ENCODE results near the gene CHRNE. TPM values are rescaled to one million over a fixed set of nuclear protein-coding genes. Genes with fewer than 3 reads are reported as not detected.

CHRNE gene
- total RNA-seq, 3 donors from 2014 or later: 0.24 to 1.3 TPM; not detected in 1

DNA sequence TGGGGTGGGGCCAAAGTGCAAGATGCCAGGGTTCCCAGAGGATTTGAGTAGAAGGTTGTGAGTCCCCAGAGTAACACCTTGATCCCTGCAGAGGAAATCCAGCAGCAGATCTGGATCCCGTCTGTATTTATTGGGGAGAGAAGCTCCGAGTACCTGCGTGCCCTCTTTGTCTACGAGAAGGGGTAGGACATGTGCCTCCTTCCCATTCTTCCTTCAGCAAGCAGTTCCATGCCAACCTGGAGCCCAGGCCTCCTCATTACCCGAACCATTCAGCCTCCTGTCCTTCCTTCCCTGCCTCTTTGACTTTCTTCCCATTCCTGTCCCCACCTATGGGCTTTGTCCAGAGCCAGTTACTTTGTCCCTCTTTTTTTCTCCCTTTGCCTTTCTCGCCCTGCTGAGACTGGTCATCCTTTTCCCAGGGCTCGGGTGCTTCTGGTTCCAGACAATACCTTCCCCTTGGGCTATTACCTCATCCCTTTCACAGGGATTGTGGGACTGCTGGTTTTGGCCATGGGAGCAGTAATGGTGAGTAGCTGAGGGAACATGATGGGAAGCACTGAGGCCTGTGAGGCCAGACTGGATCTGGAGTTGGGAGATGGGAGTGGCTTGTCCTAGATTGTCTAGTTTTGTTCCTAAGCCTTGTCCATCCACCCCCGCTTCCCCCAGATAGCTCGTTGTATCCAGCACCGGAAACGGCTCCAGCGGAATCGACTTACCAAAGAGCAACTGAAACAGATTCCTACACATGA lies 40.0 kb upstream of the CHRNE start:
- ATAC-seq: no peak
- H3K4me1 ChIP-seq (ENCODE audit: low read depth): peaks cover 46% of the 10 kb centered on the region
- H3K4me3 ChIP-seq: no peak overlapping the region
- TF ChIP-seq, protein P1, sequence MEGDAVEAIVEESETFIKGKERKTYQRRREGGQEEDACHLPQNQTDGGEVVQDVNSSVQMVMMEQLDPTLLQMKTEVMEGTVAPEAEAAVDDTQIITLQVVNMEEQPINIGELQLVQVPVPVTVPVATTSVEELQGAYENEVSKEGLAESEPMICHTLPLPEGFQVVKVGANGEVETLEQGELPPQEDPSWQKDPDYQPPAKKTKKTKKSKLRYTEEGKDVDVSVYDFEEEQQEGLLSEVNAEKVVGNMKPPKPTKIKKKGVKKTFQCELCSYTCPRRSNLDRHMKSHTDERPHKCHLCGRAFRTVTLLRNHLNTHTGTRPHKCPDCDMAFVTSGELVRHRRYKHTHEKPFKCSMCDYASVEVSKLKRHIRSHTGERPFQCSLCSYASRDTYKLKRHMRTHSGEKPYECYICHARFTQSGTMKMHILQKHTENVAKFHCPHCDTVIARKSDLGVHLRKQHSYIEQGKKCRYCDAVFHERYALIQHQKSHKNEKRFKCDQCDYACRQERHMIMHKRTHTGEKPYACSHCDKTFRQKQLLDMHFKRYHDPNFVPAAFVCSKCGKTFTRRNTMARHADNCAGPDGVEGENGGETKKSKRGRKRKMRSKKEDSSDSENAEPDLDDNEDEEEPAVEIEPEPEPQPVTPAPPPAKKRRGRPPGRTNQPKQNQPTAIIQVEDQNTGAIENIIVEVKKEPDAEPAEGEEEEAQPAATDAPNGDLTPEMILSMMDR (IDR thresholded peaks at IDR 0.05): no peak
- H3K9me3 ChIP-seq: no peaks in the 10 kb centered on the region
- no peak for DNase-seq
- intact Hi-C loops (cut with DNase I, micrococcal nuclease): no loop called here
- H3K36me3 ChIP-seq (ENCODE audit: low read depth): no peaks in the 10 kb centered on the region

DNA sequence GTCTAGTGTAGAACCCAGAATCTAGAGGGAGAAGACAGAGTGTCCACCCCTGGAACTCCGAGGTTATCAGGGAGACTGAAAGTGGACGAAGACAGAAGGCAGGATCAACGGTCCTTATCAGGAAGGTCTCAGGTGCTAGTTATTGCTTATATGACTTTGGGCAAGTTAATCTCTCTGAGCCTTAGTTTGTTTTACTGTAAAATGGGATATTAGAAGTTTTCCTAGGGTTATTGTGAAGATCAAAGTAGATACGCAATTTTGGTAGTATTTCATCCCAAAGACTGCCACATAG lies 38.4 kb upstream of the CHRNE start:
- Histone ChIP-seq H3K4me3 (peak overlapping the region; percentile 77), H3K36me3 (ENCODE audit: low read depth) (no peaks in the 10 kb centered on the region), H3K4me1 (ENCODE audit: low read depth) (peaks cover 38% of the 10 kb centered on the region), H3K9me3 (no peaks in the 10 kb centered on the region)
- DNase-seq (no peak), ATAC-seq (no peak)
- intact Hi-C loops (cut with DNase I, micrococcal nuclease): no loop called here
- TF ChIP-seq, protein P1 (IDR thresholded peaks at IDR 0.05): no peak

DNA sequence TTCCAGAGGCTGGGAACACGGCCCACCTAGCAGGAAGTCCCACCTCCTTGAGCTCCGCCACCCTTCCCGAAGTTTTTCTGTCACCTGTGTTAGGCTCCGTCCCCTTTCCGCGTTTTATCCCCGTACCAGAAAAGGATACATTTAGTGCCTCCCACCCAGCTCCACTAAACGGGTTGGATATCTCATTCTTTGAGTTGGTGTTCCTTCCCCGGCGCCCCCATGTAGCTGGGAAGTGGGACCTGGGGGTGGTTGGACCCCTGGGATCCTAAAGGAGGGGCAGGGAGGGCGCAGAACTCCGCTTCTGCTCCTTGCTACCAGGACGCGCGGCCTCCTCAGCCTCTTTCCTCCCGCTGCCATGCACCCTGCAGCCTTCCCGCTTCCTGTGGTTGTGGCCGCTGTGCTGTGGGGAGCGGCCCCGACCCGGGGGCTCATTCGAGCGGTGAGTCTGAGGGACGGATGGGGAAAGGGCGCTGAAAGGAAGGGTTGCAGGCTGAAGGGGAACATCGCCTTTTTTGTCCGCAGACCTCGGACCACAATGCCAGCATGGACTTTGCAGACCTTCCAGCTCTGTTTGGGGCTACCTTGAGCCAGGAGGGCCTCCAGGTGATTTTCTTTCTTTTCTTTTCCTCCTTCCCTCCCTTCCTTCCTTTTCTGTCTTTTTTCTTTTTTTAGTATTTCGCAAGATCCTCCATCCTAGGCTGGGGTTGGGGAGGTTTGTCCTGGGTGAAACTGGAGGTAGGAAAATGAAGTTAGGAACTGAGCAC lies 37.8 kb upstream of the CHRNE start:
- intact Hi-C loops (cut with DNase I, micrococcal nuclease): no loop called here
- peak; percentile 67 for ATAC-seq
- Histone ChIP-seq H3K4me1 (ENCODE audit: low read depth) (peaks cover 34% of the 10 kb centered on the region), H3K4me3 (peak overlapping the region; percentile 77), H3K36me3 (ENCODE audit: low read depth) (no peaks in the 10 kb centered on the region), H3K9me3 (no peaks in the 10 kb centered on the region)
- peak; percentile 54 to 84 (median 72) for DNase-seq
- TF ChIP-seq, protein P1 (IDR thresholded peaks at IDR 0.05): no peak

DNA sequence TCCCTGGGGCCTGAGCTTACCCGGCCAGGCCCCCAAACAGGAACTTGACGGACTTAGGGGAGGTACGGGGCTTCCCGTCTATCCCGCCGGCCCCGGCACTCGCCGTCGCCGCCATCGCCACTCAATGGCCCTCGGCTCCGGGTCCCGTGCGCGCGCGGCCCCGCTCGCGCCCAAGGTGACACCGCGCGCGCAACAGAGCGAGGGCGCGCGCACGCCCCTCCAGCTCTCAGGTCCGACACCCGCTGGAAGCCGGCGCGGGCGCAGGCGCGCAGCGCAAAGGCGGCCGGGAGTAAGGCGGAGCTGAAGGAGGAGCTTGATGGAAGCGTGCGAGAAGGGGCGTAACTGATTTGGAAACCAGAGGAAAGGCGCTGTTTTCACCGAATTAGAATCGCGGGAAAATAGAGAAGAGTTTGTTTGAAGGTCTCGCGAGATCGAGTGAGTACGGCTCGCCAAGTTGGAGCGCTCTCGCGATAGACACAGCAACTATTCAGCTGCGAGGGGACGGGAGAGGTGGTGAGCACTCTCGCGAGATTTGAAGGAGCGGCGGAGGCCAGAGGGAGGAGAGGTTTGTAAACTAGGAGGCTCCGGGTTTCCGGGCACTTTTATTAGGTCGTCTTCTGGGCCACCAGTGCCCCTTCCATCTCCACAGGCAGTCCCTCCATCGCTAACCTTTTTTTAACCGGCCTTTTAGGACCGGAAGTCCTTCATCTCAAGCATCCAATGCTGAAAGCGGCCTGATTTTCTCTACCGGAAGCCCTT lies 37.1 kb upstream of the CHRNE start, which contains the start of the genes RNF167 and SLC25A11:
Gene RNF167, plus strand, starts transcription at position 473 of the 759 bp plus-strand sequence. CDS start 642 bp downstream, outside the sequence.
Gene SLC25A11, minus strand, starts transcription at position 251 of the 759 bp plus-strand sequence. Its CDS starts 136 bp downstream, at position 115.
- Histone ChIP-seq H3K9me3 (no peaks in the 10 kb centered on the region), H3K4me1 (ENCODE audit: low read depth) (peaks cover 26% of the 10 kb centered on the region), H3K36me3 (ENCODE audit: low read depth) (no peaks in the 10 kb centered on the region), H3K4me3 (peak within 1 kb of the TSS; percentile 77)
- intact Hi-C loops (cut with DNase I, micrococcal nuclease): no loop called here
- DNase-seq: peak; percentile 96 to 97 (median 96)
- peak; percentile 91 for ATAC-seq
- TF ChIP-seq, protein P1 (IDR thresholded peaks at IDR 0.05): peak; percentile 8

DNA sequence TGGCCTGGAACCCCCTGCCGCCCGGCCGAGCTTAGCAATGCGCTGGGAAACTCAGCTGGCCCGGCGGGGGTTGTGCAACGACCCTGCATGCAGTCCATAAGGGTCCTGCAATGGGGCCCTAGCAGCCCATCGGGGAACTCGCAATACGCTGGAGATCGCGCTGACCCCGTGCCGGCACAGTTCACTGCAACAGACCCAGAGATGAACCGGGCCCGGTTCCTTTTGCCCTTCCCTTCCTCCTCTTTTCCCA lies 36.6 kb upstream of the CHRNE start:
- intact Hi-C loops (cut with DNase I, micrococcal nuclease): no loop called here
- TF ChIP-seq, protein P1 (IDR thresholded peaks at IDR 0.05): no peak
- H3K9me3 ChIP-seq: no peaks in the 10 kb centered on the region
- ATAC-seq (peak; percentile 0), DNase-seq (peak in 1 of 3 donors; percentile 50)
- peak overlapping the region; percentile 77 for H3K4me3 ChIP-seq
- H3K4me1 ChIP-seq (ENCODE audit: low read depth): peaks cover 26% of the 10 kb centered on the region
- no peaks in the 10 kb centered on the region for H3K36me3 ChIP-seq (ENCODE audit: low read depth)

Data from mucosa of descending colon (tissue), 3 donors.